Adrenal gland (tissue), 12 donors: ENCODE results near the gene MAP3K15. TPM values are rescaled to one million over a fixed set of nuclear protein-coding genes. Genes with fewer than 3 reads are reported as not detected.

ENCODE experiments used
- DNase-seq, 7 donors: peaks; one replicate each; pipeline ENCODE4 v3.0.0-alpha.2; 2019 to 2020
- H3K27ac ChIP-seq, 5 donors: fragments of 200-600 bp; sonication (generic) in 4 of 5; 1 replicate in 3 of 5; 2 replicates in 2 of 5; pipeline versions ENCODE4 v1.5.1 to v1.8.0; 2016 to 2020; ENCODE audit warnings: mild to moderate bottlenecking in 1 of 5
- H3K27me3 ChIP-seq: fragments of 200-600 bp; 2 replicates; pipeline ENCODE4 v1.8.0; 2021
- H3K36me3 ChIP-seq, 2 donors: fragments of 200-600 bp; replicated peaks in 1 of 2; 1 replicate in 1 of 2; 2 replicates in 1 of 2; pipeline versions ENCODE4 v1.5.1 to v1.8.0; 2018 to 2022
- H3K4me1 ChIP-seq, 2 donors: fragments of 200-600 bp; replicated peaks in 1 of 2; 1 replicate in 1 of 2; 2 replicates in 1 of 2; pipeline versions ENCODE4 v1.5.1 to v1.8.0; 2018 to 2021
- H3K4me3 ChIP-seq, 4 donors: fragments of 200-600 bp; sonication (generic) in 3 of 4; one replicate each; pipeline ENCODE4 v1.5.1; 2016 to 2018
- H3K9me3 ChIP-seq, 3 donors: fragments of 200-600 bp; sonication (generic) in 1 of 3; replicated peaks in 1 of 3; 1 replicate in 2 of 3; 2 replicates in 1 of 3; pipeline versions ENCODE4 v1.5.1 to v1.8.0; 2016 to 2021
- POLR2A ChIP-seq, 2 donors: fragments of 450-650 bp; IDR thresholded peaks; one replicate each; pipeline ENCODE4 v1.6.1; 2017; ENCODE audit warnings: antibody characterized with exemption in 2 of 2, mild to moderate bottlenecking in 2 of 2, moderate library complexity in 1 of 2
- WGBS, 4 donors: extraction: QIAGEN DNeasy Blood & Tissue Kit in 2 of 4; methylation state at CpG; one replicate each; pipeline versions ENCODE4 v1.1.5 to v1.1.7; 2013 to 2017; 5-methylcytosine and 5-hydroxymethylcytosine counted together
- intact Hi-C, 2 donors: fragments of 100-400 bp; cut with DNase I; formaldehyde crosslinking; loops; one replicate each; pipeline versions ENCODE4 v1.14.1 to v1.15.0; 2022 to 2023
- polyA plus RNA-seq, 3 donors: library from polyadenylated mRNA; stranded (reverse); fragments of 200-250 nt in 2 of 3; fragments of 350-450 nt in 1 of 3; fragmentation: Illumina TruSeq in 1 of 3; extraction: RNeasy Lipid Tissue Mini Kit (QIAGEN cat#74804) in 1 of 3; gene quantifications; one replicate each; pipeline ENCODE4 v1.2.3, GENCODE V29; 2013 to 2014
- total RNA-seq, 9 donors: library from RNA; depleted of rRNA in 4 of 9; stranded (reverse); fragments of >200 nt in 4 of 9; fragments of 120-200 nt in 1 of 9; fragmentation: NEBNext Ultra II Directional in 1 of 9; extraction: Animal tissue kit (Norgen Biotek cat#: 25700) in 1 of 9; gene quantifications; one replicate each; pipeline versions ENCODE4 v1.1.0 to v1.2.4, GENCODE V29; 2013 to 2023
- TF ChIP-seq, protein P1 (sequence below), 6 experiments: fragments of 450-650 bp in 4 of 6; fragments of 200-600 bp in 2 of 6; sonication (generic) in 1 of 6; IDR thresholded peaks; 1 replicate in 5 of 6; 2 replicates in 1 of 6; pipeline versions ENCODE4 v1.5.1 to v1.8.0; 2016 to 2021; ENCODE audit warnings: antibody characterized with exemption in 6 of 6, mild to moderate bottlenecking in 2 of 6, moderate library complexity in 1 of 6
- donor health status: healthy with polysubstance abuse.
- donor health status: Bipolar disorder and iron deficiency.
- donor health status: DM: yes; HTN: yes; CAD: no.
- donor health status: DM: no; HTN: no; CAD: no.
- donor health status: DM: no; HTN: no; CAD: no.
- donor health status: DM: yes; HTN: yes; CAD: no.

MAP3K15 gene
- total and polyA plus RNA-seq, 12 donors: 28.9 to 92.3 (median 67.9) TPM

- H3K4me1 ChIP-seq: no peaks in the 10 kb centered on the region
- H3K36me3 ChIP-seq: no peaks in the 10 kb centered on the region
- DNase-seq: peak in 2 of 7 donors; percentile 32 to 37
- no peak for TF ChIP-seq POLR2A (IDR thresholded peaks at IDR 0.05)
- TF ChIP-seq, protein P1, sequence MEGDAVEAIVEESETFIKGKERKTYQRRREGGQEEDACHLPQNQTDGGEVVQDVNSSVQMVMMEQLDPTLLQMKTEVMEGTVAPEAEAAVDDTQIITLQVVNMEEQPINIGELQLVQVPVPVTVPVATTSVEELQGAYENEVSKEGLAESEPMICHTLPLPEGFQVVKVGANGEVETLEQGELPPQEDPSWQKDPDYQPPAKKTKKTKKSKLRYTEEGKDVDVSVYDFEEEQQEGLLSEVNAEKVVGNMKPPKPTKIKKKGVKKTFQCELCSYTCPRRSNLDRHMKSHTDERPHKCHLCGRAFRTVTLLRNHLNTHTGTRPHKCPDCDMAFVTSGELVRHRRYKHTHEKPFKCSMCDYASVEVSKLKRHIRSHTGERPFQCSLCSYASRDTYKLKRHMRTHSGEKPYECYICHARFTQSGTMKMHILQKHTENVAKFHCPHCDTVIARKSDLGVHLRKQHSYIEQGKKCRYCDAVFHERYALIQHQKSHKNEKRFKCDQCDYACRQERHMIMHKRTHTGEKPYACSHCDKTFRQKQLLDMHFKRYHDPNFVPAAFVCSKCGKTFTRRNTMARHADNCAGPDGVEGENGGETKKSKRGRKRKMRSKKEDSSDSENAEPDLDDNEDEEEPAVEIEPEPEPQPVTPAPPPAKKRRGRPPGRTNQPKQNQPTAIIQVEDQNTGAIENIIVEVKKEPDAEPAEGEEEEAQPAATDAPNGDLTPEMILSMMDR (IDR thresholded peaks at IDR 0.05): no peak
- intact Hi-C loops: no loop called here
- no peak overlapping the region for H3K4me3 ChIP-seq
- no peaks in the 10 kb centered on the region for H3K9me3 ChIP-seq
- no peaks in the 10 kb centered on the region for H3K27me3 ChIP-seq
- 35 to 61% (median 45%) methylated on average over 6 of the region's 6 CpGs for WGBS, 4 donors
- H3K27ac ChIP-seq: peak overlapping the region in 1 of 5 donors; percentile 94
Observed at GRCh38 chrX:19342331-19342906, 172.9 kb downstream of the MAP3K15 start.

- Histone ChIP-seq H3K4me3 (no peak overlapping the region), H3K27ac (no peak overlapping the region), H3K27me3 (no peaks in the 10 kb centered on the region), H3K9me3 (peaks cover 0 to 10% (median 0%) of the 10 kb centered on the region in 3 donors), H3K36me3 (no peaks in the 10 kb centered on the region), H3K4me1 (no peaks in the 10 kb centered on the region)
- TF ChIP-seq POLR2A (IDR thresholded peaks at IDR 0.05): no peak
- TF ChIP-seq, protein P1 (IDR thresholded peaks at IDR 0.05): peak in 3 of 6 experiments; percentile 7 to 22 (median 10)
- intact Hi-C loops: loop anchor here (5.0 to 10.0 kb wide), 2 partner anchors 403 to 940 kb away; no protein-coding TSS in a partner anchor
- DNase-seq: no peak
- WGBS, 4 donors: 65 to 83% (median 68%) methylated on average over 12 to 16 of the region's 16 CpGs
Observed at GRCh38 chrX:19334945-19335626, 180.2 kb downstream of the MAP3K15 start.

- Histone ChIP-seq H3K9me3 (peaks cover 0 to 10% (median 0%) of the 10 kb centered on the region in 3 donors), H3K4me1 (no peaks in the 10 kb centered on the region), H3K27me3 (no peaks in the 10 kb centered on the region), H3K27ac (no peak overlapping the region), H3K4me3 (no peak overlapping the region), H3K36me3 (no peaks in the 10 kb centered on the region)
- WGBS, 4 donors: 22 to 71% (median 39%) methylated on average over 5 of the region's 5 CpGs
- TF ChIP-seq, protein P1 (IDR thresholded peaks at IDR 0.05): no peak
- no peak for TF ChIP-seq POLR2A (IDR thresholded peaks at IDR 0.05)
- intact Hi-C loops: loop anchor here (5.0 to 10.0 kb wide), 2 partner anchors 401 to 938 kb away; no protein-coding TSS in a partner anchor
- peak; percentile 50 to 71 (median 64) for DNase-seq
Observed at GRCh38 chrX:19332983-19333382, 182.3 kb downstream of the MAP3K15 start.

DNA sequence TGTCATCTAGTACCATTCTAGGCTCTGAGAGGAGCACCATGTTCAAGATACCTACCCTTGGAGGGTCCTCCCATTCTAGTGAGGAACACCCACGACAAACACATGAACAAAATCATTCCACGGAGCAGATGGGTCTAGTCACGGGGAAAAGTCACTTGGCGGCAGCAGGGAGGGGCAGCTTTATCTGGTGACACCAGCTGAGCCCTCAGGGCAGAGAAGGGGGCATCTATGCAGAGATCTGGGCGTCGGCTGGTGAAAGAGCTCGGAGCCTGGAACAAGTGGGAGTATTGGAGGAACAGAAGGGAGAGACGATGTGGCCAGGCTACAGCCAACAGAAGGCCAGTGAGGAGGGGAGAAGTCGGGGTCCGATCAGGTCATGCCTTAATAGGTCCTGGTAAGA lies 183.5 kb downstream of the MAP3K15 start:
- H3K4me3 ChIP-seq: no peak overlapping the region
- H3K27ac ChIP-seq: no peak overlapping the region
- H3K27me3 ChIP-seq: no peaks in the 10 kb centered on the region
- no peak for TF ChIP-seq POLR2A (IDR thresholded peaks at IDR 0.05)
- TF ChIP-seq, protein P1 (IDR thresholded peaks at IDR 0.05): no peak
- 82 to 99% (median 91%) methylated on average over 8 to 10 of the region's 10 CpGs for WGBS, 4 donors
- intact Hi-C loops: loop anchor here (5.0 to 10.0 kb wide), 2 partner anchors 400 to 937 kb away; no protein-coding TSS in a partner anchor
- no peak for DNase-seq
- no peaks in the 10 kb centered on the region for H3K36me3 ChIP-seq
- H3K9me3 ChIP-seq: peaks cover 0 to 10% (median 0%) of the 10 kb centered on the region in 3 donors
- H3K4me1 ChIP-seq: no peaks in the 10 kb centered on the region
